Vagina (tissue), 2 donors: ENCODE results near the gene ADARB2.

ENCODE experiments used
- POLR2A ChIP-seq, 2 donors: fragments of 450-650 bp; IDR thresholded peaks; one replicate each; pipeline ENCODE4 v1.6.1; 2017; ENCODE audit warnings: antibody characterized with exemption in 2 of 2, mild to moderate bottlenecking in 2 of 2, moderate library complexity in 2 of 2
- POLR2AphosphoS5 ChIP-seq, 2 donors: sonication (generic); formaldehyde crosslinking; IDR thresholded peaks; one replicate each; pipeline ENCODE4 v1.9.0; 2017; ENCODE audit warnings: antibody characterized with exemption in 2 of 2, mild to moderate bottlenecking in 2 of 2, low read depth in 1 of 2; ENCODE audit not compliant: insufficient read depth in 1 of 2
- TF ChIP-seq, protein P1 (sequence below), 3 experiments: fragments of 450-650 bp in 2 of 3; fragments of 200-600 bp in 1 of 3; sonication (generic) in 1 of 3; IDR thresholded peaks; one replicate each; pipeline ENCODE4 v1.5.1; 2017 to 2019; ENCODE audit warnings: antibody characterized with exemption in 3 of 3, mild to moderate bottlenecking in 2 of 3, moderate library complexity in 2 of 3

DNA sequence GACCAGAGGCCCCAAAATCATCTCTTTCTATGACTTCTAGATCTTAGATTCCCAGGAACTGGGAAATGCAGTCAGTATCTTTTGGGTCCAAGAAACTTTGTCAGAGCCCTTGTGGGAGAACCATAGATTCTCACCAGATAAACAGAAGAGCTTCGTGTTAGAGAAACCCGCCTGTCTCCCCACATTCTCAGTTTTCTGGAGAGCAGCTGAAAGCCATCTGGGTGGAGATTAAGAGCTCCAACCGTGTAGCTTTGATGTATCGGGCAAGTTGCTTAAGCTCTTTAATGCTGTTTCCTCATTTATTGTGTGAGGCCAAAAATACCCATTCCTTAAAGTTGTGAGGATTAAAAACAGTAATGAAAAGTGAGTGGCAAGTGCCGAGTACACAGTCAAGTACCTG lies 573.5 kb downstream of the ADARB2 start:
- TF ChIP-seq, protein P1, sequence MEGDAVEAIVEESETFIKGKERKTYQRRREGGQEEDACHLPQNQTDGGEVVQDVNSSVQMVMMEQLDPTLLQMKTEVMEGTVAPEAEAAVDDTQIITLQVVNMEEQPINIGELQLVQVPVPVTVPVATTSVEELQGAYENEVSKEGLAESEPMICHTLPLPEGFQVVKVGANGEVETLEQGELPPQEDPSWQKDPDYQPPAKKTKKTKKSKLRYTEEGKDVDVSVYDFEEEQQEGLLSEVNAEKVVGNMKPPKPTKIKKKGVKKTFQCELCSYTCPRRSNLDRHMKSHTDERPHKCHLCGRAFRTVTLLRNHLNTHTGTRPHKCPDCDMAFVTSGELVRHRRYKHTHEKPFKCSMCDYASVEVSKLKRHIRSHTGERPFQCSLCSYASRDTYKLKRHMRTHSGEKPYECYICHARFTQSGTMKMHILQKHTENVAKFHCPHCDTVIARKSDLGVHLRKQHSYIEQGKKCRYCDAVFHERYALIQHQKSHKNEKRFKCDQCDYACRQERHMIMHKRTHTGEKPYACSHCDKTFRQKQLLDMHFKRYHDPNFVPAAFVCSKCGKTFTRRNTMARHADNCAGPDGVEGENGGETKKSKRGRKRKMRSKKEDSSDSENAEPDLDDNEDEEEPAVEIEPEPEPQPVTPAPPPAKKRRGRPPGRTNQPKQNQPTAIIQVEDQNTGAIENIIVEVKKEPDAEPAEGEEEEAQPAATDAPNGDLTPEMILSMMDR (IDR thresholded peaks at IDR 0.05): no peak
- TF ChIP-seq POLR2A (IDR thresholded peaks at IDR 0.05) (no peak), POLR2AphosphoS5 (IDR thresholded peaks at IDR 0.05; ENCODE audit: insufficient read depth in 1 of 2, low read depth in 1 of 2) (no peak)
